Medulla oblongata (tissue), 1 donor: ENCODE results near the gene SRPK3.
A peak's percentile ranks its signal among the peaks of the same experiment; 100 is the strongest.
"Not testable (repeated sequence)": the region's sequence is repeated elsewhere in the genome, so short reads cannot be mapped to it uniquely, and the experiment has no call there.

Source experiments
- DNase-seq: peaks from one replicate; pipeline ENCODE4 v3.0.0-alpha.2; 2015; ENCODE audit errors: extremely low spot score

SRPK3 gene

GRCh38 chrX:153746359-153746758 is 34.5 kb upstream of the SRPK3 start:
- no peak for DNase-seq

DNA sequence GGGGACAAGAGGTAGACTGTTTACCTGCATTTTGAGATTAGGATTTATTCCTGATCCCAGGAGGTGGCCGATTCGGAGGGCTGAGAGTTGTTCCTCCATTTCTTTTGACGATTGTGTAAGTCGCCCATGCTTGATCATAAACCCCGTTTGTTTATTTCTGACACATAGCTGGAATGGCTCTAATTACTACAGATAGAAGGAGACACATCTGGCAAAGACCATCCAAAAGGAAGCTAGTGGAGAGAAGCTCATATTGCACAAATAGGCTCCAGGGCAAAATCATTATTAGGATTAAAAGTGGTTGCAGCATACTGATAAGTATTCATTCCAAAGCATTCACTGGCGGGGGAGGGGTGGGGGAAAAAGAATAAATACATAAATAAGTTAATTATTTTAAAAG is 33.9 kb upstream of the SRPK3 start:
- not testable (repeated sequence) for DNase-seq

DNA sequence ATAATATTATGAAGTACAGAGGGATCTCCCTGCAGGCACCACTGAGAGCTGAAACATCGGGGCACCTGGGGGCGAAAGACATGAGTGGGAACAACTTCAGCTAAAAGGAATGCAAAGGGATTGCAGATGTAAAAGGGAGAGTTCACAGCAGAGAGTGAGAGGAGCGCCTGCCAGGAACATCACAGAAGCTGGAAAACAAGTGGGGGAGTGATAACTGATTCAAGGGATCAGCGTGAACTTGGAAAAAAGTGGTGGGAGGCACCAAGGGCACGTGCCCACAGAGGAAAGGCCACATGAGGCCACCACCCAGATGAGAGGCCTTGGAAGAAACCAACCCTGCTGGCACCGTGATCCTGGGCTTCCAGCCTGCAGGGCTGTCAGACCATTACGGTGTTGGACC is 31.8 kb upstream of the SRPK3 start:
- not testable (repeated sequence) for DNase-seq

- no peak for DNase-seq
Observed at GRCh38 chrX:153750127-153750774, 30.6 kb upstream of the SRPK3 start.

GRCh38 chrX:153755136-153755535 is 25.7 kb upstream of the SRPK3 start:
- DNase-seq, result no peak

- DNase-seq, result no peak
Observed at GRCh38 chrX:153761863-153762262, 19.0 kb upstream of the SRPK3 start.

GRCh38 chrX:153762626-153763173 is 18.1 kb upstream of the SRPK3 start:
- DNase-seq, result no peak

- no peak for DNase-seq
Observed at GRCh38 chrX:153763298-153763932, 17.4 kb upstream of the SRPK3 start.

GRCh38 chrX:153763989-153764755 is 16.7 kb upstream of the SRPK3 start, which contains the start of gene PLXNB3:
Gene PLXNB3, plus strand, starts transcription at chrX:153764249. Its CDS starts 1,287 bp downstream, at chrX:153765536.
- DNase-seq, result peak; percentile 89

DNA sequence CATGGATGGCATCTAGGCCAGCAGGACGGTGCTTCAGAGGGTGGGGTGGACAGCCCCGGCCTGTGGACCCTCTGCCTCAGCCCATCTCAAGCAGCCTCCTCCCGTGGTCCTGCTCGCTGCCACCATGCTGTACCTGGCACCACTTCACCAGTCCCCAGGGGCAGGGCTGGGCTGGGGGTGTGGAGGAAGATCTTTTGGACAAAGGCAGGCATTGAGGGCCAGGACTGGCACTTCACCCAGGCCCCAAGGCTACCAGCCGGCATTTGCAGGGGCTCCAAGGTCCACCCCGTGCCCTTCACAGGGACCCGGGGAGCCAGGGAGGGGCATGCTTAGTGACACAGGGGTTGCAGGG is 16.1 kb upstream of the SRPK3 start:
- DNase-seq, result no peak

DNA sequence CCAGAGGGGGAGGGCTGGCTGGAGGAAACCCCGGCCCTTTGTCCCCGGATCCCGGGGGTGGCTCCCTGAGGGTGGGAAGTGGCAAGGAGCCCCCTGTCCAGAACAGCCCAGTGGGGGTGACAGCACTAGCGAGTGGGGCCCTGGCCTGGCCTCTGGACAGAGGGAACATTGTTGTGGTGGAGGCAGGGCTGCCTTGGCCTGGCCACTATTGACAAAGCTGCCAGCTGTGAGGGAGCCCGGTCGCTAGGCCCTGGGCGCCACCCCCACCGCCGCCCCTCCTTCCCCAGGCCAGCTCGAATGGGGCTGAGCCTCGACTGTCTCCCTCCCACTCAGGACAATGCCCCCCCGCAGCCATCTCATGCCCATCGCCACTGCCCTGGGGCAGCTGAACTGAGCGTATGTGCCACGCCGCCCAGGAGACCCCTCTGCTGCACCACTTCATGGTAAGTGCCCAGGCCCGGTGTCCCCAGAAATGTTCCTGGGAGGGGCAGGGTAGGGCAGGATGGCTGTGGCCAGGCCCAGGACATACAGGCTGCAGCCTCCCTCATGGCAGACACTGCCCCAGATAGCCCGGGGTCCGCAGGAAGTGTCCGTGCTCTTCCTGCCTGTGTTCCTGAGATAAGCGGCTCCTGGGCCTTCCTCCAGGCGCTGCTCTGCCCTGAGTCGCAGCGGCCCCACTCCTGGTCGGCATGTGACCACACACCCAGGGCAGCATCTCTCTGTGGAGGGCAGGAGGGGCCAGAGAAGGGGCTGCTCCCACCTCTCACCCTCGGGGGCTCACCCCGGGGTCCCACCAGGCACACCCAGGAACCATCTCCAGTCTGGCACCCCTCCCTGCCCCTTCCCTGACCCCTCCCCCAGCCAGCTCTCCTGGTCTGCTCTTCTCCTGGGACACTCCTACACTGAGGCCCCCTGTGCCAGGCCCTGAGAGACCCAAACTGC is 15.4 kb upstream of the SRPK3 start:
- DNase-seq, result peak; percentile 91

GRCh38 chrX:153766098-153766817 is 14.6 kb upstream of the SRPK3 start:
- DNase-seq, result peak; percentile 57

- DNase-seq, result no peak
Observed at GRCh38 chrX:153766871-153767673, 13.8 kb upstream of the SRPK3 start.

- DNase-seq, result no peak
Observed at GRCh38 chrX:153767674-153768055, 13.2 kb upstream of the SRPK3 start.

GRCh38 chrX:153768311-153769157 is 12.3 kb upstream of the SRPK3 start:
- no peak for DNase-seq

DNA sequence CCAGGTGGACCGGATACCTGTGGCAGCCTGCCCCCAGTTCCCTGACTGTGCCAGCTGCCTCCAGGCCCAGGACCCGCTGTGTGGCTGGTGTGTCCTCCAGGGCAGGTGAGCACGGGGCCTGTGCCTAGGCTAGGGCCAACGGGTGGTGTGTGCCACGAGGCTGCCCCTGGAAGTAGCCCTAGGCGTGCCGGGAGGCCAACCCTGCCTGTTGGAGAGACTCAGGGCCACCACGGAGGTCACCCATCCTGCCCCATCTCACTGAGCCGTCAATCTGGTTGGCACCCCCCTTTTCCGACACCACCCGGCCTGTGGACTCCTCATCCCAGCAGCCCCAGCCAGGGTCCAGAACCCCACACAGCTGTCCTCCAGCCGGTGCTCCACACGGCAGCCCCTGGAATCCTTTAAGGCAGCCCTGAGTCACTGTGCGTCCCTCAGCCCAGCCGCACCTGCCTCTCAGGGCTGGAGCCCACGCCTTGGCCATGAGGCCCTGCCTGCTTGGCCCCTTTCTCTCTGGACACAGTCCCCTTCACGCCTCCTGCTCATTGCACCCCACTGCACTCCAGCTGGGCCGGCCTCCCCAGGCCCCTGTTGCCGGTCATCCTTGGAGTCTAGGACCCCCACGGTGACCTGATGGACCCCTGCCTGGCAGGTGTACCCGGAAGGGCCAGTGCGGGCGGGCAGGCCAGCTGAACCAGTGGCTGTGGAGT is 11.5 kb upstream of the SRPK3 start:
- no peak for DNase-seq

- peak; percentile 17 for DNase-seq
Observed at GRCh38 chrX:153769865-153770600, 10.8 kb upstream of the SRPK3 start.
